ENCODE data around the gene TUBGCP2. TPM values are rescaled to one million over a fixed set of nuclear protein-coding genes. Genes with fewer than 3 reads are reported as not detected.

The TUBGCP2 gene
- total RNA-seq, 1 donor from 2014 or later = 55.9 TPM

Small RNAs within 50 kb of the gene (microRNA-seq; reads per million reads assigned to microRNA genes)
- gene MIR202 = 12.3 reads per million, percentile 26 among the genes with 10 or more reads in this experiment

Other genes with a start within 250 kb of the TUBGCP2 start
- gene ADGRA1, start 220.9 kb downstream of the TUBGCP2 start, total RNA-seq = 0.13 TPM
- gene KNDC1, start 148.7 kb downstream of the TUBGCP2 start, total RNA-seq = 7.1 TPM
- gene UTF1, start 78.7 kb downstream of the TUBGCP2 start, total RNA-seq = not detected
- gene VENTX, start 71.0 kb downstream of the TUBGCP2 start, total RNA-seq = 3.0 TPM
- gene ADAM8, start 32.0 kb downstream of the TUBGCP2 start, total RNA-seq = 20.7 TPM
- gene ZNF511, start within 50 bp of the TUBGCP2 start, total RNA-seq = 27.8 TPM
- gene CALY, start 28.0 kb upstream of the TUBGCP2 start, total RNA-seq = 0.98 TPM
- gene PRAP1, start 38.5 kb upstream of the TUBGCP2 start, total RNA-seq = 9.9 TPM
- gene FUOM, start 49.1 kb upstream of the TUBGCP2 start, total RNA-seq = 35.2 TPM
- gene ECHS1, start 64.5 kb upstream of the TUBGCP2 start, total RNA-seq = 64.1 TPM
- 9.6 TPM for gene PAOX, start 70.4 kb upstream of the TUBGCP2 start, total RNA-seq
- 44.0 TPM for gene MTG1, start 85.3 kb upstream of the TUBGCP2 start, total RNA-seq
- gene SPRN, start 115.8 kb upstream of the TUBGCP2 start, total RNA-seq = 0.13 TPM
- 4.7 TPM for gene SCART1, start 145.1 kb upstream of the TUBGCP2 start, total RNA-seq
- gene CYP2E1, start 218.5 kb upstream of the TUBGCP2 start, total RNA-seq = 5.7 TPM

Data from sciatic nerve (tissue), 1 donor.